Ishikawa (cell line): ENCODE data around the gene NT5DC3.

Source experiments
- CEBPB ChIP-seq: IDR thresholded peaks from 2 replicates; pipeline ENCODE4 v1.6.1; 2012
- CREB1 ChIP-seq: IDR thresholded peaks from 2 replicates; pipeline ENCODE4 v1.6.1; 2012; ENCODE audit warnings: low read depth
- EGR1 ChIP-seq: IDR thresholded peaks from 2 replicates; pipeline ENCODE4 v1.6.1; 2012
- EP300 ChIP-seq: IDR thresholded peaks from 2 replicates; pipeline ENCODE4 v1.6.1; 2012; ENCODE audit warnings: borderline replicate concordance
- FOXM1 ChIP-seq: IDR thresholded peaks from 2 replicates; pipeline ENCODE4 v1.6.1; 2012; ENCODE audit warnings: low read depth, borderline replicate concordance
- MAX ChIP-seq: IDR thresholded peaks from 2 replicates; pipeline ENCODE4 v1.6.1; 2012
- NFIC ChIP-seq: IDR thresholded peaks from 2 replicates; pipeline ENCODE4 v1.6.1; 2012
- RAD21 ChIP-seq: IDR thresholded peaks from 2 replicates; pipeline ENCODE4 v1.6.1; 2012; ENCODE audit warnings: low read depth
- REST ChIP-seq: IDR thresholded peaks from 2 replicates; pipeline ENCODE4 v1.6.1; 2012; ENCODE audit warnings: low read depth, mild to moderate bottlenecking
- TAF1 ChIP-seq: IDR thresholded peaks from 2 replicates; pipeline ENCODE4 v1.6.1; 2012; ENCODE audit warnings: low read depth, mild to moderate bottlenecking
- TCF12 ChIP-seq: IDR thresholded peaks from 2 replicates; pipeline ENCODE4 v1.6.1; 2012; ENCODE audit warnings: low read depth
- TEAD4 ChIP-seq: IDR thresholded peaks from 2 replicates; pipeline ENCODE4 v1.6.1; 2012
- YY1 ChIP-seq: IDR thresholded peaks from 2 replicates; pipeline ENCODE4 v1.6.1; 2012; ENCODE audit warnings: low read depth
- ZBTB7A ChIP-seq: IDR thresholded peaks from 2 replicates; pipeline ENCODE4 v1.6.1; 2012; ENCODE audit warnings: low read depth
- TF ChIP-seq, protein P1 (sequence below): IDR thresholded peaks from 2 replicates; pipeline ENCODE4 v1.6.1; 2012

The NT5DC3 gene

DNA sequence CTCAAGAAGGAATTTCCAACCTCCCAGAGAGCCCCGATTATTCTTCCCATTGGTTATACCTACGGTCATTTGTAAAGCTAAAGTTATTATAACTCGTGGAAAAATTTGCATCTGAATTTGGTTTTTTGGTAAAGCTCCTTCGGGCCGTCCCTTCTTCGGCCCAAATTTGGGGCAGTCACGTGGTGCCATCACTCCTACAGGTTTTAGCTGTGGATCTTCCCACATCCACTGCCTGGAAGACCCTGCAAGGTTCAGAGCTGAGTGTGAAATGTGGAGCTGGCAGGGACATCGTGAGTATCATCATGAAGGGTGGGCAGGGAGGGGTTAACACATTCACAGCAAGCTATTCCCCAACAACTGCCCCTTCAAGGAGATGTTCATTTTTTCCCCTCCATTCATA is 105.7 kb downstream of the NT5DC3 start:
- no peak for TF ChIP-seq EGR1
- no peak for TF ChIP-seq TCF12
- TF ChIP-seq EP300, result no peak
- TF ChIP-seq TEAD4, result no peak
- TF ChIP-seq REST, result no peak
- no peak for TF ChIP-seq RAD21
- no peak for TF ChIP-seq CREB1
- TF ChIP-seq, protein P1, sequence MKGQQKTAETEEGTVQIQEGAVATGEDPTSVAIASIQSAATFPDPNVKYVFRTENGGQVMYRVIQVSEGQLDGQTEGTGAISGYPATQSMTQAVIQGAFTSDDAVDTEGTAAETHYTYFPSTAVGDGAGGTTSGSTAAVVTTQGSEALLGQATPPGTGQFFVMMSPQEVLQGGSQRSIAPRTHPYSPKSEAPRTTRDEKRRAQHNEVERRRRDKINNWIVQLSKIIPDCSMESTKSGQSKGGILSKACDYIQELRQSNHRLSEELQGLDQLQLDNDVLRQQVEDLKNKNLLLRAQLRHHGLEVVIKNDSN, result no peak
- no peak for TF ChIP-seq CEBPB
- TF ChIP-seq NFIC, result no peak
- no peak for TF ChIP-seq ZBTB7A
- TF ChIP-seq FOXM1, result no peak

GRCh38 chr12:103734863-103735262 is 106.2 kb downstream of the NT5DC3 start:
- no peak for TF ChIP-seq REST
- TF ChIP-seq TEAD4, result no peak
- TF ChIP-seq YY1, result no peak
- TF ChIP-seq EP300, result no peak
- TF ChIP-seq TCF12, result no peak
- no peak for TF ChIP-seq CREB1
- TF ChIP-seq FOXM1, result no peak
- TF ChIP-seq TAF1, result no peak
- TF ChIP-seq, protein P1, result no peak
- no peak for TF ChIP-seq CEBPB
- TF ChIP-seq MAX, result no peak
- TF ChIP-seq NFIC, result no peak
- no peak for TF ChIP-seq RAD21
- no peak for TF ChIP-seq EGR1
- no peak for TF ChIP-seq ZBTB7A

- TF ChIP-seq TCF12 (no peak), REST (no peak), CREB1 (no peak), MAX (no peak), ZBTB7A (no peak), FOXM1 (no peak), TAF1 (no peak), EP300 (no peak), EGR1 (no peak)
- TF ChIP-seq, protein P1, result no peak
Observed at GRCh38 chr12:103731539-103731938, 109.5 kb downstream of the NT5DC3 start.

GRCh38 chr12:103729499-103729898 is 111.5 kb downstream of the NT5DC3 start:
- no peak for TF ChIP-seq ZBTB7A
- TF ChIP-seq TAF1, result no peak
- TF ChIP-seq NFIC, result no peak
- TF ChIP-seq TEAD4, result no peak
- TF ChIP-seq MAX, result no peak
- no peak for TF ChIP-seq FOXM1
- TF ChIP-seq, protein P1, result no peak
- no peak for TF ChIP-seq TCF12
- TF ChIP-seq EP300, result no peak
- TF ChIP-seq CEBPB, result no peak
- TF ChIP-seq YY1, result no peak
- TF ChIP-seq RAD21, result no peak
- no peak for TF ChIP-seq CREB1
- TF ChIP-seq EGR1, result no peak
- no peak for TF ChIP-seq REST
